Measurements from ENCODE around the gene CNIH4.

DNA sequence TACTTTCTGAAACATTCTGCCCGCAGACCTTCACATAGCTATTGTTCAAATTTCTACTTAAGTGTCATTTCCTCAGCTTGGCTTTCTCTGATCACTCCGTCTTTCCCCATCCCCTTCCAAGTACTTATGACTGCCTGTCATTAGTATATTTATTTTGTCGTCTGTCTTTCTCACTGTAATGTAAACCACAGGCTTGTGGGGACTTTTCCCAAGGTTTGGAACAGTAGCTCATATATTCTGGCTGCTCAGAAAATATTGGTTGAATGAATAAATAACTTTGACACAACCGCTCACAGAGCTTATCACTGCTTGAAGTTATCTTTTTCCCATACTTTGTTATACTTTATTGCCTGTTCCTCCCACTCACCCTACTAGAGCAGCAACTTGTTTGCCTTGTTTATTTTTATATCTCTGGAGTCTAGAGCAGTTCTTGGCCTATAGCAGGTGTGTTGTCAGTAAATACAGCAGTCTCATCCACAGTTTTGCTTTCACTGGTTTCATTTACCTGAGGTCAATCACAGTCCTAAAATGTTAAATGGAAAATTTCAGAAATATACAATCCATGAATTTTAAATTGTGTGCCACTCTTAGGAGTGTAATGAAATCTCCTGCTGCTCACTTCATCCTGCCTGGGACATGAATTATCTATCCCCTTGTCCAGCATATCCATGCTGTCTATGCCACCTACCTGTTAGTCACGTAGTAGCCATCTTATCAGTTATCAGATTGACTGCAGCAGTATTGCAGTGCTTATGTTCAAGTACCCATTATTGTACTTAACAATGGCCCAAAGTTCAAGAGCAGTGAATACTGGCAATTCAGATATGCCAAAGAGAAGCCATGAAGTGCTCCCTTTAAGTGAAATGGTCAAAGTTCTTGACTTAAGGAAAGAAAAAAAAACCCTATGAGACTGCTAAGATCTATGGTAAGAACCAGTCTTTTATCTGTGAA is 2.4 kb upstream of the CNIH4 start:
- TF ChIP-seq, protein P1, sequence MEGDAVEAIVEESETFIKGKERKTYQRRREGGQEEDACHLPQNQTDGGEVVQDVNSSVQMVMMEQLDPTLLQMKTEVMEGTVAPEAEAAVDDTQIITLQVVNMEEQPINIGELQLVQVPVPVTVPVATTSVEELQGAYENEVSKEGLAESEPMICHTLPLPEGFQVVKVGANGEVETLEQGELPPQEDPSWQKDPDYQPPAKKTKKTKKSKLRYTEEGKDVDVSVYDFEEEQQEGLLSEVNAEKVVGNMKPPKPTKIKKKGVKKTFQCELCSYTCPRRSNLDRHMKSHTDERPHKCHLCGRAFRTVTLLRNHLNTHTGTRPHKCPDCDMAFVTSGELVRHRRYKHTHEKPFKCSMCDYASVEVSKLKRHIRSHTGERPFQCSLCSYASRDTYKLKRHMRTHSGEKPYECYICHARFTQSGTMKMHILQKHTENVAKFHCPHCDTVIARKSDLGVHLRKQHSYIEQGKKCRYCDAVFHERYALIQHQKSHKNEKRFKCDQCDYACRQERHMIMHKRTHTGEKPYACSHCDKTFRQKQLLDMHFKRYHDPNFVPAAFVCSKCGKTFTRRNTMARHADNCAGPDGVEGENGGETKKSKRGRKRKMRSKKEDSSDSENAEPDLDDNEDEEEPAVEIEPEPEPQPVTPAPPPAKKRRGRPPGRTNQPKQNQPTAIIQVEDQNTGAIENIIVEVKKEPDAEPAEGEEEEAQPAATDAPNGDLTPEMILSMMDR (IDR thresholded peaks at IDR 0.05): no peak
- no peak for TF ChIP-seq EP300 (IDR thresholded peaks at IDR 0.05)

All from ovary (tissue), 3 donors.